ENCODE data around the gene PRCP. TPM values are rescaled to one million over a fixed set of nuclear protein-coding genes. Genes with fewer than 3 reads are reported as not detected.
"Not testable (repeated sequence)": the region's sequence is repeated elsewhere in the genome, so short reads cannot be mapped to it uniquely, and the experiment has no call there.

The PRCP gene
- total RNA-seq (10 to 100 TPM; 36.4 to 69.0 (median 62.8) TPM), polyA plus RNA-seq (100 to 1,000 TPM in 1 of 2 donors, 10 to 100 TPM in 1; 62.5 to 184 TPM)
- long read RNA-seq, donor 1, full-length matches to known transcripts = 334 of 356 reads
- long read RNA-seq, donor 1, partial matches to known transcripts = 8 of 356 reads
- long read RNA-seq, donor 1, other reads (novel, unspliced or antisense) = 14 of 356 reads
- long read RNA-seq, donor 2, full-length matches to known transcripts = 30 of 35 reads
- long read RNA-seq, donor 2, partial matches to known transcripts = 5 of 35 reads
- long read RNA-seq, donor 2, other reads (novel, unspliced or antisense) = 0 of 35 reads
- long read RNA-seq, donor 3, full-length matches to known transcripts = 75 of 79 reads
- long read RNA-seq, donor 3, partial matches to known transcripts = 0 of 79 reads
- long read RNA-seq, donor 3, other reads (novel, unspliced or antisense) = 4 of 79 reads

DNA sequence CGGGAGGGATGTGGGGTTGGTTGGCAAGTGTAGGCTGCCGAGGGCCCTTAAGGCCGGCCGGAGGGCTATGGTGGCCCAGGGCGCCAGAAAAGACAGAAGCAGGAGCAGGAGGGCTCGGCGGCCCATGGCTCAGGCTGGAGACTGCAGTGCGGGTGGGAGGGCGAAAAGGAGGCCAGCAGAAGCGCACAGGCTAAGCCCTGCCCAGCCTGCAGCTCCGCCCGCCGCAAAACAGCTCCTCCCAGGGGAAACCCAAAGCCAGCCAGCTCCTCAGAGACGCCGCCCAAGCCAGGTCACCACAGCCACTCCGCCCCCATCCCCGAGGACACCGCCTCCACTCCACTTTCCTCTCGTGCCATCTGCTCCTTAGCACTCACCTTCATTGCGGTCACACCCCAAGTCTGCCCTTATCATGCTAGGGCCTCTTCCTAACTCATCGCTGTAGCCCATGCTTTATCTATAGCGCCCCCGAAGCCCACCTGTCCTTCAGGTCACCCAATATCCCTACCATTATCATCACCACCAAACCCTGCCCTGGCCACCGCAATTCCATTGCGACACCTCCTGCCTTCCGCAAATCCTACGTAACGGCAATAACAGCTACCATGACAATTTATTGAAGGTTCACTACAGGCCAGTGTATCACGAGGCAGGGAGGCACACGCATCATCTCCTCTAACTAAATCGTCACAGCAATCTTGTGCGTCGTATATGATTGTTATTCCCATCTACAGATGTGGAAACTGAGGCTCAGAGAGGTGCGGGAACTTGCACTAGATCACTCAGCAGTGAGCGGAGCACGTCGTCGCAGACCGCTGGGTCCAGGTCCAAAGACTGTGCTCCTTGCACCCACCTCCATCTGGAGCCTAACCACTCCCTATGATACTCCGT is at the start of gene PRCP:
PRCP (minus strand) TSS at position 154 of the 888 bp plus-strand sequence; CDS start at position 126, 28 bp downstream.
- H3K4me1 ChIP-seq (ENCODE audit: insufficient read depth) = no peaks in the 10 kb centered on the region
- TF ChIP-seq POLR2A (IDR thresholded peaks at IDR 0.05) (peak; percentile 64), EP300 (IDR thresholded peaks at IDR 0.05) (no peak)
- TF ChIP-seq, protein P1, sequence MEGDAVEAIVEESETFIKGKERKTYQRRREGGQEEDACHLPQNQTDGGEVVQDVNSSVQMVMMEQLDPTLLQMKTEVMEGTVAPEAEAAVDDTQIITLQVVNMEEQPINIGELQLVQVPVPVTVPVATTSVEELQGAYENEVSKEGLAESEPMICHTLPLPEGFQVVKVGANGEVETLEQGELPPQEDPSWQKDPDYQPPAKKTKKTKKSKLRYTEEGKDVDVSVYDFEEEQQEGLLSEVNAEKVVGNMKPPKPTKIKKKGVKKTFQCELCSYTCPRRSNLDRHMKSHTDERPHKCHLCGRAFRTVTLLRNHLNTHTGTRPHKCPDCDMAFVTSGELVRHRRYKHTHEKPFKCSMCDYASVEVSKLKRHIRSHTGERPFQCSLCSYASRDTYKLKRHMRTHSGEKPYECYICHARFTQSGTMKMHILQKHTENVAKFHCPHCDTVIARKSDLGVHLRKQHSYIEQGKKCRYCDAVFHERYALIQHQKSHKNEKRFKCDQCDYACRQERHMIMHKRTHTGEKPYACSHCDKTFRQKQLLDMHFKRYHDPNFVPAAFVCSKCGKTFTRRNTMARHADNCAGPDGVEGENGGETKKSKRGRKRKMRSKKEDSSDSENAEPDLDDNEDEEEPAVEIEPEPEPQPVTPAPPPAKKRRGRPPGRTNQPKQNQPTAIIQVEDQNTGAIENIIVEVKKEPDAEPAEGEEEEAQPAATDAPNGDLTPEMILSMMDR (IDR thresholded peaks at IDR 0.05) = no peak
- 0 to 1% (median 0%) methylated on average over 40 of the region's 40 CpGs for WGBS, 3 donors
- no peaks in the 10 kb centered on the region for H3K36me3 ChIP-seq
- no peaks in the 10 kb centered on the region for H3K27me3 ChIP-seq
- no peaks in the 10 kb centered on the region for H3K9me3 ChIP-seq
- H3K4me3 ChIP-seq = peak within 1 kb of the TSS; percentile 85
- peak; percentile 88 to 92 (median 89) for DNase-seq
- peak within 1 kb of the TSS; percentile 80 to 90 for H3K27ac ChIP-seq
- intact Hi-C loops (cut with DNase I) = loop anchor here (2.0 to 10.0 kb wide), 6 partner anchors 172 to 914 kb away; partner anchors contain the start of gene ANKRD42 (in 2 of the 4)

DNA sequence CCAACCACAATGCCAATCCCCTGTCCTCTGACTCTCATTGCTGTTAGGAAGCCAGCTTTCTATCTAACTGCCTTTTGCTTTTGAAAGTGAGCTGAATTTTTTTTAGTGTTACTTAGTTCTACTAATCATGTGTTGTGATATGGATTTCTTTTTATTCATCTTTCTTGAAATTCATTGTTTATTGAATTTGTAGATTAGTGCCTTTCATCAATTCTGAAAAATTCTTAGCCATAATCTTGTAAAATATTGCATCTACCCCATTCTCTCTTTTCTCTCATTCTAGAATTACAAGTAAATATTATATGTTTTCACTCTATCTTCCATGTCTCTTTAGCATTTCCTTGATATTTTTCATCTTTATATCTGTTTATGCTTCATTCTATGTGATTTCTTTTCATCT is 49.1 kb upstream of the PRCP start:
- H3K27ac ChIP-seq = no peak overlapping the region
- H3K27me3 ChIP-seq = peaks cover 2% of the 10 kb centered on the region
- TF ChIP-seq, protein P1 (IDR thresholded peaks at IDR 0.05) = no peak
- TF ChIP-seq POLR2A (IDR thresholded peaks at IDR 0.05) = no peak
- TF ChIP-seq EP300 (IDR thresholded peaks at IDR 0.05) = no peak
- H3K36me3 ChIP-seq = no peaks in the 10 kb centered on the region
- H3K4me3 ChIP-seq = no peak overlapping the region
- no peak for DNase-seq
- intact Hi-C loops (cut with DNase I) = no loop called here
- H3K4me1 ChIP-seq (ENCODE audit: insufficient read depth) = no peaks in the 10 kb centered on the region
- H3K9me3 ChIP-seq = no peaks in the 10 kb centered on the region

DNA sequence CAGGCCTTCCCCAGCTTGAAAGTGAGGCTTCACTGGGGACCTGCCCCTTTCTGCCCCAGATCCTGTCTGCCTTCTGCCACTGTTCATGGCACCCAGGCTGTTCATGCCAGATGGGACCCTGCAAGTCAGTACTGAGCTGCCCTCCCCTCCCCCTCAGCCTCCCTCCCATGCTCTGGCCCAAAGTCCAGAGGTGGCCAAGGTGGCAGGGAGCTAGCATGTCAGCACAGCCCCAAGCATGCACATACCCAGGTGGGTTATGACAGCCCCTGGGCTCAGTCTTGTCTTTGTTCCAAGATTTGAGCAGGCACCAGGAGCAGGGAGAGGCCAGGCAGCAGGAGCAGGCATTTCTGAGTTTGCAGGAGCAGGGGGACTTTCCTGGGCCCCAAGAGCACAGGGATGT is 45.5 kb upstream of the PRCP start:
- Histone ChIP-seq H3K27me3 (peaks cover 2% of the 10 kb centered on the region), H3K9me3 (no peaks in the 10 kb centered on the region), H3K27ac (no peak overlapping the region), H3K4me1 (ENCODE audit: insufficient read depth) (no peaks in the 10 kb centered on the region), H3K4me3 (no peak overlapping the region), H3K36me3 (no peaks in the 10 kb centered on the region)
- TF ChIP-seq POLR2A (IDR thresholded peaks at IDR 0.05) (no peak), EP300 (IDR thresholded peaks at IDR 0.05) (no peak)
- TF ChIP-seq, protein P1 (IDR thresholded peaks at IDR 0.05) = no peak
- DNase-seq = no peak
- intact Hi-C loops (cut with DNase I) = no loop called here

GRCh38 chr11:82945041-82945440 is 44.8 kb upstream of the PRCP start:
- 69 to 75% (median 72%) methylated on average over 1 of the region's 1 CpG for WGBS, 3 donors
- H3K9me3 ChIP-seq; H3K36me3 ChIP-seq; intact Hi-C loops (cut with DNase I); DNase-seq; H3K4me3 ChIP-seq; H3K27ac ChIP-seq; H3K4me1 ChIP-seq (ENCODE audit: insufficient read depth); H3K27me3 ChIP-seq: not testable (repeated sequence)

All from ovary (tissue), 10 donors.